Right cardiac atrium (tissue), 5 donors: ENCODE measurements around the gene SLC12A9. TPM values are rescaled to one million over a fixed set of nuclear protein-coding genes. Genes with fewer than 3 reads are reported as not detected.
"Not testable (repeated sequence)": the region's sequence is repeated elsewhere in the genome, so short reads cannot be mapped to it uniquely, and the experiment has no call there.

Experiments
- ATAC-seq, 2 donors: fragments of 200-7000 bp; cut with Tn5 transposase; one replicate each; pipeline versions ENCODE4 v1.8.0 to v1.9.1; 2020; ENCODE audit warnings: moderate library complexity in 2 of 2, mild to moderate bottlenecking in 1 of 2
- DNase-seq, 3 donors: peaks; one replicate each; pipeline ENCODE4 v3.0.0-alpha.2; 2020
- H3K27ac ChIP-seq: one replicate; pipeline ENCODE4 v1.5.1; 2013; ENCODE audit warnings: mild to moderate bottlenecking, low read length, control low read depth, moderate library complexity
- H3K27me3 ChIP-seq: one replicate; pipeline ENCODE4 v1.6.1; 2013; ENCODE audit not compliant: control insufficient read depth, insufficient read depth
- H3K4me1 ChIP-seq: one replicate; pipeline ENCODE4 v1.6.1; 2013; ENCODE audit warnings: low read length; ENCODE audit not compliant: control insufficient read depth, insufficient read depth
- H3K4me3 ChIP-seq: one replicate; pipeline ENCODE4 v1.5.1; 2013; ENCODE audit warnings: low read length, control low read depth
- H3K9me3 ChIP-seq: one replicate; pipeline ENCODE4 v1.6.1; 2013; ENCODE audit warnings: low read length; ENCODE audit not compliant: control insufficient read depth
- WGBS: extraction: QIAGEN DNeasy Blood & Tissue Kit; methylation state at CpG from one replicate; pipeline ENCODE4 v1.1.7; 2013; 5-methylcytosine and 5-hydroxymethylcytosine counted together
- intact Hi-C, 4 donors: fragments of 100-400 bp; cut with DNase I; formaldehyde crosslinking; loops; one replicate each; pipeline versions ENCODE4 v1.11.0 to v1.14.0; 2022 to 2023
- microRNA-seq, 2 donors: library from miRNA; unstranded; fragments of <30 nt; microRNA quantifications; one replicate each; pipeline ENCODE4 v1.2.0, GENCODE V29; 2020 to 2021
- polyA plus RNA-seq: library from polyadenylated mRNA; stranded (reverse); fragments of 200-250 nt; gene quantifications from one replicate; pipeline ENCODE4 v1.2.3, GENCODE V29; 2013
- total RNA-seq, 4 donors: library from RNA; stranded (reverse); fragmentation: NEBNext Ultra II Directional; extraction: Animal tissue kit (Norgen Biotek cat#: 25700); gene quantifications; one replicate each; pipeline ENCODE4 v1.2.1, GENCODE V29; 2021
- donor health status: healthy with polysubstance abuse.
- donor health status: DM: no; HTN: yes; CAD: no.
- donor health status: DM: no; HTN: no; CAD: no.
- donor health status: DM: no; HTN: yes; CAD: no; lungs with severe emphysema.
- donor health status: DM: yes; HTN: yes; CAD: no.

The SLC12A9 gene
- total and polyA plus RNA-seq, 5 donors: 6.4 to 16.9 (median 10.9) TPM

GRCh38 chr7:100899432-100899831, 46.9 kb downstream of the SLC12A9 start:
- 88% methylated on average over 5 of the region's 5 CpGs for WGBS
- ATAC-seq: no peak
- DNase-seq: no peak
- intact Hi-C loops: loop anchor here in 3 of 4 donors (5.0 to 10.0 kb wide), 3 partner anchors 158 to 265 kb away; partner anchors contain the start of gene VGF (in 1 of the 3)
- Histone ChIP-seq H3K9me3 (no peaks in the 10 kb centered on the region), H3K4me1 (no peaks in the 10 kb centered on the region), H3K4me3 (no peak overlapping the region), H3K27me3 (no peaks in the 10 kb centered on the region), H3K27ac (no peak overlapping the region)

DNA sequence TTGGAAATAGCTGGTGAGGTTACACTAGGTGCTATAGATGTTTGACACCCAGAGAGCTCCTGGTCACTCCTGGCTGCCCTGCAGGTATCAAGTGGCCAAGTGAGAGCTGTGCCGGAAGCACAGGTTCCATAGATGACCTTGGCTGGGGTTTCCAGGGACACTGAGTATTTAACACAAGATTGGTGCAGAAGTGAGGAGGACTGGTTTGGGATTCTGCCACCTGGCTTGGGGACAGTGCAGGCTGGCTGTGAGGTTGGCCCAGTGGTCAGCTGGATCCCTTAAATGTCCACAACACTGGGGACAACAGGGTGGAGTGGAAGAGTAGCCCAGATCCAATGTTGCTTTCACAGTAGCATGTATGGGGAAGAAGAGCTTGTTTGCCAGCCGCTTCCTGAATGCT, 48.5 kb downstream of the SLC12A9 start:
- Histone ChIP-seq H3K4me3 (no peak overlapping the region), H3K4me1 (no peaks in the 10 kb centered on the region), H3K27ac (no peak overlapping the region), H3K27me3 (no peaks in the 10 kb centered on the region), H3K9me3 (no peaks in the 10 kb centered on the region)
- intact Hi-C loops: no loop called here
- WGBS: 84% methylated on average over 2 of the region's 2 CpGs
- no peak for DNase-seq
- no peak for ATAC-seq

- Histone ChIP-seq H3K4me1 (no peaks in the 10 kb centered on the region), H3K27me3 (no peaks in the 10 kb centered on the region), H3K4me3 (no peak overlapping the region), H3K9me3 (no peaks in the 10 kb centered on the region), H3K27ac (no peak overlapping the region)
- 73% methylated on average over 5 of the region's 5 CpGs for WGBS
- DNase-seq (no peak), ATAC-seq (no peak)
- intact Hi-C loops: no loop called here
These were observed 49.4 kb downstream of the SLC12A9 start for GRCh38 chr7:100901921-100902332.

DNA sequence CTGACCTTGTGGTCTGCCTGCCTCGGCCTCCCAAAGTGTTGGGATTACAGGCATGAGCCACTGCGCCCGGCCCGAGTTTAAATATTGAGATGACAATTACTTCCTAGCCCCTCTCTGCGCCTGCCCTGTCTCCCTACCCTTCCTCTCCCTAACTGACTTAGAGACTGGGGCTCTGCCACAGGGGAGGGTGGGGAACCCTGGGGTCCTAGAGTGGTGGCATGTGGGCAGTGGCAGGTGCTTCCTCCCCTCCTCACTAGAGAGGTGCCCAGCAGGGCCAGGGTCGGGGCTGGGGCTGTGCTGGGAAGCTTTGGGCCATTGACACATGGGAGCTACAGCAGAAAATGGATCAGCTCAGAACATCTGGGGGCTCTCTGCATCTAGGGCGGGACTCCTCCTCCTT, 50.1 kb downstream of the SLC12A9 start:
- H3K27me3 ChIP-seq: no peaks in the 10 kb centered on the region
- DNase-seq: no peak
- WGBS: 84% methylated on average over 7 of the region's 7 CpGs

GRCh38 chr7:100908512-100908911, 56.0 kb downstream of the SLC12A9 start:
- Histone ChIP-seq H3K27me3 (no peaks in the 10 kb centered on the region), H3K4me1 (no peaks in the 10 kb centered on the region), H3K4me3 (no peak overlapping the region), H3K9me3 (no peaks in the 10 kb centered on the region), H3K27ac (no peak overlapping the region)
- 96% methylated on average over 5 of the region's 5 CpGs for WGBS
- DNase-seq: no peak
- no peak for ATAC-seq
- intact Hi-C loops: no loop called here

More for the DNA sequence above, 50.1 kb downstream of the SLC12A9 start:
- Histone ChIP-seq H3K4me3 (no peak overlapping the region), H3K27ac (no peak overlapping the region), H3K9me3 (no peaks in the 10 kb centered on the region), H3K4me1 (no peaks in the 10 kb centered on the region)
- intact Hi-C loops: no loop called here
- no peak for ATAC-seq

GRCh38 chr7:100910443-100910842, 57.9 kb downstream of the SLC12A9 start:
- H3K27me3 ChIP-seq, H3K27ac ChIP-seq, intact Hi-C loops, DNase-seq, H3K4me3 ChIP-seq, H3K4me1 ChIP-seq, ATAC-seq, H3K9me3 ChIP-seq: not testable (repeated sequence)
- WGBS: 71% methylated on average over 7 of the region's 7 CpGs

GRCh38 chr7:100911484-100911883, 59.0 kb downstream of the SLC12A9 start:
- Histone ChIP-seq H3K27me3 (no peaks in the 10 kb centered on the region), H3K27ac (no peak overlapping the region), H3K4me3 (no peak overlapping the region), H3K4me1 (no peaks in the 10 kb centered on the region), H3K9me3 (no peaks in the 10 kb centered on the region)
- DNase-seq (no peak), ATAC-seq (no peak)
- intact Hi-C loops: no loop called here
- WGBS: 88% methylated on average over 3 of the region's 3 CpGs

DNA sequence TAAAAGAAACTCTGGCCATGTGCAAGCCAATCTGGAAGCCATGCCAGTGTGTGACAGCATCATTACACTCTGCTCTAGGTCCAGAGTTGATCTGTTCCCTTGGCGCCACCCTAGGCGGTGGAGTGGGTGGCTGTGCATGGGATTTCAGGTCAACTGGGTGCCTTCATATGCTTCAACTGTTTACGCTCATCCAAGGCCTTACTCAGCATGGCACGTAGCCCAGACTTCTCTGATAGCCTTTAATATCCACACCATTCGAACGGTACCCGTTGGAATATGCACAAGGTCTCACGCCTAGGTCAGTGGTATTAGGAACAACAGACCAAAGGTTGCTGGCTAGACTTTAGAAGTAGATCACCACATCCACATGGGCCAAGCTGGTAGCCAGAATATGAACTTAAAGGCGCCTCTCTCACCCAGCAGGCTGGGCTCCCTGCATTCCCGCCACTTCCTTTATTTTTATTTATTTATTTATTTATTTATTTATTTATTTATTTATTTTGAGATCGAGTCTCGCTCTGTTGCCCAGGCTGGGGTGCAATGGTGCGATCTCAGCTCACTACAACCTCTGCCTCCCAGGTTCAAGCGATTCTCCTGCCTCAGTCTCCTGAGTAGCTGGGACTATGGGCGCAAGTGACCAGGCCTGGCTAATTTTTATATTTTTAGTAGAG, 61.8 kb downstream of the SLC12A9 start:
- no peak overlapping the region for H3K27ac ChIP-seq
- H3K27me3 ChIP-seq: no peaks in the 10 kb centered on the region
- H3K4me1 ChIP-seq: no peaks in the 10 kb centered on the region
- intact Hi-C loops: no loop called here
- DNase-seq (no peak), ATAC-seq (no peak)
- WGBS: 84% methylated on average over 15 of the region's 15 CpGs
- no peak overlapping the region for H3K4me3 ChIP-seq
- no peaks in the 10 kb centered on the region for H3K9me3 ChIP-seq

DNA sequence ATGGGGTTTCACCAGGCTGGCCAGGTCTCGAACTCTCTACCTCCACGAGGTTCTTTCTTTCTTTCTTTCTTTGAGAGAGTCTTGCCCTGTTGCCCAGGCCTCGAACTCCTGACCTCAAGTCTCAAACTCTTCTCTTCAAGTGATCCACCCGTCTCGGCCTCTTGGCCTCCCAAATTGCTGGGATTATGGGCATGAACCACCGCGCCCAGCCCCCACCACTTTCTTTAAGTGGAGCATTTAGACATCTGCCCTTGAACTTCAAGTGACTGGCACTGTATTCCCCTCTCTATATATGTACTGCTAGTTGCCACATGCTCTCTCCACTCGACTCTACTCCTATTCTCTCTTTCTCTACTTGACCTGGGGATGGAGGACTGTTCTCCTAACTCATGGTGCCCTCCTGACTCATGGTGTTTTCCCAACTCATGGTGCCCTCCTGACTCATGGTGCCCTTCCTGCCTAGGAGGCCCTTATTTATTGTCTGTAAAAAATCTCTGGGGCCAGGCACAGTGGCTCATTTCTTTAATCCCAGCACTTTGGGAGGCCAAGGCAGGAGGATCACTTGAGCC, 62.5 kb downstream of the SLC12A9 start:
- DNase-seq (no peak), ATAC-seq (no peak)
- H3K9me3 ChIP-seq: no peaks in the 10 kb centered on the region
- intact Hi-C loops: no loop called here
- no peak overlapping the region for H3K4me3 ChIP-seq
- H3K27ac ChIP-seq: no peak overlapping the region
- no peaks in the 10 kb centered on the region for H3K27me3 ChIP-seq
- WGBS: 90% methylated on average over 8 of the region's 8 CpGs
- H3K4me1 ChIP-seq: no peaks in the 10 kb centered on the region

Small RNA genes within 50 kb of the gene (microRNA-seq; reads per million reads assigned to microRNA genes)
- gene MIR6875: 0 to 0.42 reads per million in 2 donors

Other genes starting within 250 kb of the SLC12A9 start
- 10 to 100 TPM; 11.1 to 13.7 (median 11.9) TPM for gene MOSPD3, start 240.2 kb upstream of the SLC12A9 start, total RNA-seq
- gene MOSPD3, start 240.2 kb upstream of the SLC12A9 start, polyA plus RNA-seq: 13.8 TPM
- under 1 TPM in 3 of 4 donors, not detected in 1; 0.25 to 0.41 (median 0.26) TPM for gene TFR2, start 211.2 kb upstream of the SLC12A9 start, total RNA-seq
- gene TFR2, start 211.2 kb upstream of the SLC12A9 start, polyA plus RNA-seq: 0.14 TPM
- not detected for gene ACTL6B, start 196.3 kb upstream of the SLC12A9 start, total RNA-seq
- not detected for gene ACTL6B, start 196.3 kb upstream of the SLC12A9 start, polyA plus RNA-seq
- gene GNB2, start 179.0 kb upstream of the SLC12A9 start, total RNA-seq: 100 to 1,000 TPM; 128 to 160 (median 132) TPM
- 115 TPM for gene GNB2, start 179.0 kb upstream of the SLC12A9 start, polyA plus RNA-seq
- gene GIGYF1, start 158.5 kb upstream of the SLC12A9 start, total RNA-seq: 10 to 100 TPM; 26.7 to 39.6 (median 32.7) TPM
- gene GIGYF1, start 158.5 kb upstream of the SLC12A9 start, polyA plus RNA-seq: 26.2 TPM
- 10 to 100 TPM; 21.4 to 26.4 (median 24.2) TPM for gene POP7, start 146.6 kb upstream of the SLC12A9 start, total RNA-seq
- 37.2 TPM for gene POP7, start 146.6 kb upstream of the SLC12A9 start, polyA plus RNA-seq
- not detected for gene EPO, start 132.2 kb upstream of the SLC12A9 start, total RNA-seq
- gene EPO, start 132.2 kb upstream of the SLC12A9 start, polyA plus RNA-seq: not detected
- gene ZAN, start 119.1 kb upstream of the SLC12A9 start, total RNA-seq: not detected
- not detected for gene ZAN, start 119.1 kb upstream of the SLC12A9 start, polyA plus RNA-seq
- 10 to 100 TPM; 28.0 to 51.4 (median 33.6) TPM for gene EPHB4, start 25.2 kb upstream of the SLC12A9 start, total RNA-seq
- gene EPHB4, start 25.2 kb upstream of the SLC12A9 start, polyA plus RNA-seq: 14.4 TPM
- 10 to 100 TPM; 34.1 to 49.6 (median 46.9) TPM for gene TRIP6, start 14.7 kb downstream of the SLC12A9 start, total RNA-seq
- gene TRIP6, start 14.7 kb downstream of the SLC12A9 start, polyA plus RNA-seq: 31.4 TPM
- gene SRRT, start 22.4 kb downstream of the SLC12A9 start, total RNA-seq: 10 to 100 TPM; 79.1 to 88.0 (median 82.2) TPM
- 45.8 TPM for gene SRRT, start 22.4 kb downstream of the SLC12A9 start, polyA plus RNA-seq
- gene UFSP1, start 37.0 kb downstream of the SLC12A9 start, total RNA-seq: 1 to 10 TPM; 2.5 to 3.5 (median 3.0) TPM
- gene UFSP1, start 37.0 kb downstream of the SLC12A9 start, polyA plus RNA-seq: 3.6 TPM
- gene ACHE, start 43.2 kb downstream of the SLC12A9 start, total RNA-seq: 10 to 100 TPM; 13.7 to 32.5 (median 22.7) TPM
- gene ACHE, start 43.2 kb downstream of the SLC12A9 start, polyA plus RNA-seq: 11.3 TPM
- under 1 TPM; 0.06 to 0.18 (median 0.10) TPM for gene MUC3A, start 96.8 kb downstream of the SLC12A9 start, total RNA-seq
- gene MUC3A, start 96.8 kb downstream of the SLC12A9 start, polyA plus RNA-seq: 0.63 TPM
- not detected for gene MUC12, start 116.9 kb downstream of the SLC12A9 start, total RNA-seq
- 0.63 TPM for gene MUC12, start 116.9 kb downstream of the SLC12A9 start, polyA plus RNA-seq
- not detected for gene MUC17, start 167.4 kb downstream of the SLC12A9 start, total RNA-seq
- gene MUC17, start 167.4 kb downstream of the SLC12A9 start, polyA plus RNA-seq: not detected
- 10 to 100 TPM; 20.0 to 24.5 (median 22.3) TPM for gene TRIM56, start 232.8 kb downstream of the SLC12A9 start, total RNA-seq
- gene TRIM56, start 232.8 kb downstream of the SLC12A9 start, polyA plus RNA-seq: 11.4 TPM